Right lobe of liver (tissue), 4 donors: Measurements from ENCODE around the gene GAB1.

ENCODE experiments used
- CTCF ChIP-seq, 4 donors: fragments of 200-600 bp in 3 of 4; fragments of 450-650 bp in 1 of 4; IDR thresholded peaks; one replicate each; pipeline versions ENCODE4 v1.5.1 to v1.8.0; 2016 to 2022; ENCODE audit warnings: antibody characterized with exemption in 4 of 4, mild to moderate bottlenecking in 2 of 4
- POLR2A ChIP-seq: fragments of 450-650 bp; IDR thresholded peaks from one replicate; pipeline ENCODE4 v1.6.1; 2017; ENCODE audit warnings: antibody characterized with exemption, mild to moderate bottlenecking
- donor health status: DM: no; HTN: no; CAD: no.
- donor health status: DM: no; HTN: no; CAD: no.
- donor health status: DM: no; HTN: yes; CAD: no.

DNA sequence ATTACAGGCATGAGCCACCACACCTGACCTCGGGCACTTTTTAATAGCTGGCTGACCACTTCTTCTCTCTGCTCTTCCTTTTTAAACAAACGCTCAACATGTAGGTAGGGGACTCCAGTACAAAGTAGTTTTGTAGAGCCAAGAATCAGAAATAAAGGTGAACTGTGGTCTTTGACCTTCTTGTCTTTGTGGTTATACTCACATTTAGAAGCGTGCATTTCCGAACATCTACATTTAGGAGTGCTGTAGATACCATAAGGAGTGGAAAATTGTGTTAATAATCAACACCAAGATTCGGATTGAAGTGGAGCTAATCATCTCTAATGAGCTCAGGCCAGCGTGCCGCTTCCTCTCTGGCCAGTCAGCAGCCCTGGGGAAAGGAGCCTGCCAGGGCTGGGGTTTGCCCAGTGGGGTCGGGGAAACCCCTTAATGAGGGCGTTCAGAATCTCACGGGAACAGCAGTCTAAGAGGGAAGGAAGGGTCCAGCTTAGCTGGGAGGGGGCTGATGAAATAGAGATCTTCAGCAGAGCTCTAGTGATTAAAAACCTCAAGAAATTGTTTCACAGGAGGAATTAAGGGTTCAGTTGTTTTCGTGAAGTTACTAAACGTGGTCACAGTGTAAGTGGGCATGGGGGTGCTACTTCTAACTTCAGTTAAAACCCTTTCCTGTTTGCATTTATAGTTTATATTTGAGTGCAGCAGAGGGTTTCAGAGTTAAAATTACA is 81.2 kb downstream of the GAB1 start:
- TF ChIP-seq CTCF (IDR thresholded peaks at IDR 0.05) (no peak), POLR2A (no peak)
